GM18502 (cell line): ENCODE results near the gene CDHR5.

Experiments
- ATAC-seq: cut with Tn5 transposase; IDR thresholded peaks from one replicate; pipeline ENCODE4 v1.9.1; 2021; ENCODE audit warnings: mild to moderate bottlenecking; ENCODE audit not compliant: unreplicated experiment, poor library complexity

Gene CDHR5

GRCh38 chr11:612201-612960 is 12.4 kb downstream of the CDHR5 start:
- no peak for ATAC-seq

GRCh38 chr11:611001-611996 is 13.5 kb downstream of the CDHR5 start:
- no peak for ATAC-seq

GRCh38 chr11:610146-610801 is 14.5 kb downstream of the CDHR5 start:
- no peak for ATAC-seq

- ATAC-seq, result no peak
Observed at GRCh38 chr11:609341-609811, 15.4 kb downstream of the CDHR5 start.

DNA sequence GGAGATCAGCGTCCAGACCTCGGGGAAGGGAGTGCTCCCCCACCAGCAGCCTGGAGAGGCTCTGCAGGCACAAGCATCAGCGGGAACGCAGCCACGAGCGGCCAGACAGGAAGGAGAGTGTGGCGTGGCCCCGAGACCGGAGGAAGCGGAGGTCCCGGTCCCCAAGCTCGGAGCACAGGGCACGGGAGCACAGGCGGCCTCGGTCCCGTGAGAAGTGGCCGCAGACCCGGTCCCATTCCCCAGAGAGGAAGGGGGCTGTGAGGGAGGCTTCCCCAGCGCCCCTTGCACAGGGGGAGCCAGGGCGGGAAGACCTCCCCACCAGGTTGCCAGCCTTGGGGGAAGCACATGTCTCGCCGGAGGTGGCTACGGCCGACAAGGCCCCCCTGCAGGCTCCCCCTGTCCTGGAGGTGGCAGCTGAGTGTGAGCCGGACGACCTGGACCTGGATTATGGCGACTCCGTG is 15.9 kb downstream of the CDHR5 start:
- no peak for ATAC-seq

- ATAC-seq, result no peak
Observed at GRCh38 chr11:607971-608659, 16.6 kb downstream of the CDHR5 start.

DNA sequence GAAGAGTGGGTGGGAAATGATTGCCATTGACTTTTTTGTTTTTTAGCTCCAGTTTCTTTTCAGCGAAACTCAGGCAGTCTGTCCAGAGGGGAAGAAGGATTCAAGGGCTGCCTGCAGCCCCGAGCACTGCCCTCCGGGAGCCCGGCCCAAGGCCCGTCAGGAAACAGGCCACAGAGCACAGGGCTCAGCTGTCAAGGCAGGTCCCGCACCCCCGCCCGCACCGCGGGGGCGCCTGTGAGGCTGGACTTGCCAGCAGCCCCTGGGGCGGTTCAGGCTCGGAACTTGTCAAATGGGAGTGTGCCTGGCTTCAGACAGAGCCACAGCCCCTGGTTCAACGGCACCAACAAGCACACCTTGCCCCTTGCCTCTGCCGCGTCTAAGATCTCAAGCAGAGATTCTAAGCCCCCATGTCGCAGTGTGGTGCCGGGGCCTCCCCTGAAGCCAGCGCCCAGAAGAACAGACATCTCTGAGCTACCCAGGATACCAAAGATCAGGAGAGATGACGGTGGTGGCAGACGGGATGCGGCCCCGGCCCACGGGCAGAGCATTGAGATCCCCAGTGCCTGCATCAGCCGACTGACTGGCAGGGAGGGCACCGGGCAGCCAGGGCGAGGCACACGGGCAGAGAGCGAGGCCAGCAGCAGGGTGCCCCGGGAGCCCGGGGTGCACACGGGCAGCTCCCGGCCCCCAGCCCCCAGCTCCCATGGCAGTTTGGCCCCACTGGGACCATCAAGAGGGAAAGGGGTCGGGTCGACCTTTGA is 17.6 kb downstream of the CDHR5 start:
- ATAC-seq, result no peak

DNA sequence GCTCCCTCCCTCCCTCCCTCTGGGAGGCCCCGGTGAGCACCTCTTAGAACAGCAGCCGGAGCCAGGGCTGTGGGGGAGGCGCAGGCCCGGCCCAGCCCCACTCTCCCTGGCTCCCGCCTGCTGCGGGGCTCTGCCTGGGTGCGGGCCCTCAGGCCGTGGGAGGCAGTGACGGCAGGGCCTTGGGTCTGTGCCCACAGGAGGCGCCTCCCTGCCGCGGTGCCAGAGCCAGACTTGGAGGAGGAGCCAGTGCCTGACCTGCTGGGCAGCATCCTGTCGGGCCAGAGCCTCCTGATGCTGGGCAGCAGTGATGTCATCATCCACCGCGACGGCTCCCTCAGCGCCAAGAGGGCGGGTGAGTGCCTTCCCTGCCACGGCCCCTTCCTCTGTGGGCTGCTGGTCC is 18.5 kb downstream of the CDHR5 start:
- no peak for ATAC-seq

DNA sequence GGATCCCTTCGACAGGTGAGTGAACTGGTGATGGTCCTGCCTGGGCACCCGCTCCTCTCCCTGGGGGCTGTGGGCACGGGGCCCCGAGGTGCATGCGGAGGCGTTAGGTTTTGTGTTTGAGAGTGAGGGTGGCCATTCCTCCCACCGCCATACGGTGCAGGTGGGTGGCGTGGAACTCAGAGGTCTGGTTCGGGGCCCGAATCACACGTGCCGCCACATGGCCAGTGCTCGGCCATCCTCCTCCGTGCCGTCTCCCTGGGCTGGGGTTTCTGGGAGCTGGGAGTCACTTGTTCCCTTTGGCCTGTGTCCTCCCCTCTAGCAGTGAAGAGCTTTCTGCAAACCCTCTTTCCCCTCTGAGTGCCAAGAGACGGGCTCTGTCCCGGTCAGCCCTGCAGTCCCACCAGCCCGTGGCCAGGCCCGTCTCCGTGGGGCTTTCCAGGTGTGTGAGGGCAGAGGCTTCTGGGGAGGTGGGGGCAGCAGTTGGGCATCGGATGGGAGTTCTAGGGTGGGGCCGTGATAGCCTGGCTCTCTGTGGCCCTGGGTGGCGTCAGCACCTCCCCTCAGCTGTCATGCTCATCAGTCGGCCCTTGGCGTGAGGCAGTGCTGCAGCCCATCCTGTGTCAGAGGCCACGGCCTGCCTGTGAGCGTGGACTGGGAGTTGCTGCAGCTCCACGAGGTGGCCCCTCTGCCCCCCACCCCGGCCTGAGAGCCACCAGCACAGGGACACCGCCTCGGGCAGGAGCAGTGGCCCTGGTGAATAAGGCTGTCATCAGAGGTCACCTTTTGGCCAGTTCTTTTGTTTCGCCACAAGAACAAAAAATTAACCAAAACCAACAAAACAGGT is 19.2 kb downstream of the CDHR5 start:
- ATAC-seq, result no peak

DNA sequence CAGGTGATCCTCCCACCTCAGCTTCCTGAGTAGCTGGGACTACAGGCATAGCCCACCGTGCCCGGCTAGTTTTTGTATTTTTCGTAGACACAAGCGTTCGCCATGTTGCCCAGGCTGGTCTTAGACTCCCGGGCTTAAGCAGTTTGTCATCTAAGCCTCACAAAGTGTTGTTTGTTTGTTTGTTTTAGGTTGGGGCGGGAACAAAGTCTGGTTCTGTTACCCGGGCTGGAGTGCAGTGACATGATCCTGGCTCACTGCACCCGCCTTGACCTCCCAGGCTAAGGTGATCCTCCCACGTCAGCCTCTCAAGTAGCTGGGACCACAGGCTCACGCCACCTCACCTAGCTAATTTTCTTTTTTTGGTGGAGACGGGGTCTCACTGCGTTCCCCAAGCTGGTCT is 21.6 kb downstream of the CDHR5 start:
- ATAC-seq, result no peak

- ATAC-seq, result no peak
Observed at GRCh38 chr11:601573-602245, 23.0 kb downstream of the CDHR5 start.

GRCh38 chr11:598005-598680 is 26.6 kb downstream of the CDHR5 start:
- ATAC-seq, result no peak

DNA sequence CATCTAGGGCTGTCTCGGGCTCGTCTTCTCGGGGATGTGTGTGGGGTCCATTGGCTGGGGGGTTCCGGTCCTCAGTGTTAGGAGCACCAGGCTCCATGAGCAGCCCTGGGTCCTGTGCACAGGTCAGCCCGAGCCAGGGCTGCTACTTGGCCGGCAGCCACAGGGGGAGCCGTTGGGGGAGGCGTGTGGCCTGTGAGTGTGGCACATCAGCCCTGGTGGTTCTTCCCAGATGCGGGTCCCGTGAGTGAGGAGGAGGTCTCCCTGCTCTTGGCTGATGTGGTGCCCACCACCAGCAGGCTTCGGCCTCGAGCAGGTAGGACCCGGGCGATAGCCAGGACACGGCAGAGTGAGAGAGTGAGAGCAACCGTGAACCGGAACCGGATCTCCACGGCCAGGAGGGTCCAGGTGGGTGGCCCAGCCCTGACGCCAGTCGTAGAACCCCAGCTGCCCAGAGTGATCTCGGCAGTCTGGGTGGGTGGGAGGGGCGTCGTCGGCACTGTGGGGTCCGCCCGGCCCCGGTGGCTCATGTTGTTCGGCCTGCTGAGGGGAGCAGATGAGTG is 27.5 kb downstream of the CDHR5 start:
- ATAC-seq, result no peak

DNA sequence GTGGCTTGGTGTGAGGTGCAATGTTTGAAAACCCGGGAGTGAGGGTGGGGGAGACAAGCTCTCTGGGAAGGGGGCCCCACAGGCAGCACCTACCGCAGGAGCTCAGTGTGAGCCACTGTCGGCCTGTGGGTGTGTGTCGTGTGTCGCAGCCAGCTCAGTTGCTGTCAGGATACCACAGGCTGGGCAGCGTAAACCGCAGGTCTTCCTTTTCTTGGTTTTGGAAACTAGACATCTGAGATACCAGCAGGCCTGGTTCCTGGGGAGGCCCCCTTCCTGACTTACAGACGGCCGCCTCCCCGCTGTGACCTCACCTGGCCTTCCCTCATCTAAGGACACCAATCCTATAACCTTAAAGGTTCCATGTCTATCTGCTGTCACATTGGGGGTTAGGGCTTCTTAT is 28.4 kb downstream of the CDHR5 start:
- no peak for ATAC-seq

- ATAC-seq, result no peak
Observed at GRCh38 chr11:595400-595799, 29.4 kb downstream of the CDHR5 start.

DNA sequence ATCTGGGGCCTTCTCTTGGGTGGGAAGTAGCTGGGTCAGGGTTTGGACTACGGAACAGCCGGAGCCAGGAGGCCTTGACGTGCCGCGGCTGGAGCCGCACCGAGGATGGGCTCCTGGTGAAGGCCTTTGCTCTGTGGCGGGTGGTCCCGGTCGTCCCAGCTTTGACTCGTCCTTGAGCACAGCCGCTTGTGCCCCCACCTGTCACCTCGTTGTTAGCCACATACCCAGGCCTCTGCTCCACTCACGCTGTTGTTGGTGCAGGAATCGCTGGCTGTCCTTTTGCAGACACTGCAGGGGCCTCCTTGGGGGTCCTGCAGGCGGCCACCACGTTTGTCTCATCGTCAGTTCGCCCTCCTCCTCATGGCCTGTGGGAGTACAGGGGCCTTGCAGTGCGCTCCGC is 31.4 kb downstream of the CDHR5 start:
- no peak for ATAC-seq

- ATAC-seq, result no peak
Observed at GRCh38 chr11:592918-593317, 31.8 kb downstream of the CDHR5 start.
